D721Med (cell line): Measurements from ENCODE around the gene BEX4.
"Not testable (repeated sequence)": the region's sequence is repeated elsewhere in the genome, so short reads cannot be mapped to it uniquely, and the experiment has no call there.

ENCODE experiments used
- DNase-seq: peaks from one replicate; pipeline ENCODE4 v3.0.0; 2011; ENCODE audit warnings: low spot score; ENCODE audit not compliant: insufficient read length
- FAIRE-seq: peaks from 2 replicates; lab custom pipeline; 2011; peaks lifted over from hg19 to GRCh38; lab: Jason Lieb, UNC
- CTCF ChIP-seq: IDR thresholded peaks from 2 replicates; pipeline ENCODE4 v1.5.1; 2012; ENCODE audit warnings: mild to moderate bottlenecking, control low read depth; ENCODE audit not compliant: insufficient read depth; ENCODE audit errors: missing control alignments

Gene BEX4

GRCh38 chrX:103215425-103215991 is 600 bp downstream of the BEX4 start:
- TF ChIP-seq CTCF = no peak
- FAIRE-seq (no peak), DNase-seq (no peak)

- FAIRE-seq (no peak), DNase-seq (no peak)
- TF ChIP-seq CTCF = no peak
These were observed 5.8 kb downstream of the BEX4 start for GRCh38 chrX:103220511-103221323.

- DNase-seq, FAIRE-seq: not testable (repeated sequence)
These were observed 11.0 kb downstream of the BEX4 start for GRCh38 chrX:103225918-103226317.

- no peak for DNase-seq
- TF ChIP-seq CTCF = no peak
- FAIRE-seq = no peak
These were observed 18.4 kb downstream of the BEX4 start for GRCh38 chrX:103233263-103233662.

GRCh38 chrX:103234869-103235268 is 20.0 kb downstream of the BEX4 start:
- FAIRE-seq (no peak), DNase-seq (no peak)
- TF ChIP-seq CTCF = no peak

- peak; percentile 97 for FAIRE-seq
- not testable (repeated sequence) for DNase-seq
These were observed 20.7 kb downstream of the BEX4 start for GRCh38 chrX:103235608-103236007.

- no peak for TF ChIP-seq CTCF
- DNase-seq = no peak
- FAIRE-seq = no peak
These were observed 21.4 kb downstream of the BEX4 start for GRCh38 chrX:103236296-103236695.

- FAIRE-seq (no peak), DNase-seq (no peak)
These were observed 25.2 kb downstream of the BEX4 start for GRCh38 chrX:103240155-103240554.

More at GRCh38 chrX:103240155-103240554, 25.2 kb downstream of the BEX4 start:
- no peak for TF ChIP-seq CTCF
